Nephron progenitor cell (in vitro differentiated cells): Measurements from ENCODE around the gene GRIN2C.

Experiments
- DNase-seq: peaks from one replicate; pipeline ENCODE4 v3.0.0; 2021
- H3K27ac Mint-ChIP-seq: 2 replicates; pipeline ENCODE4 v1.8.0; 2021; ENCODE audit warnings: mild to moderate bottlenecking, moderate library complexity, mixed read lengths
- H3K27me3 Mint-ChIP-seq: 2 replicates; pipeline ENCODE4 v1.8.0; 2021; ENCODE audit warnings: mild to moderate bottlenecking, low read depth, mixed read lengths; ENCODE audit not compliant: poor library complexity
- H3K36me3 Mint-ChIP-seq: 2 replicates; pipeline ENCODE4 v1.8.0; 2021; ENCODE audit warnings: low read depth, mixed read lengths
- H3K4me1 Mint-ChIP-seq: 2 replicates; pipeline ENCODE4 v1.8.0; 2021; ENCODE audit warnings: mixed read lengths
- H3K4me3 Mint-ChIP-seq: 2 replicates; pipeline ENCODE4 v1.8.0; 2021; ENCODE audit warnings: mild to moderate bottlenecking, moderate library complexity, mixed read lengths
- H3K9me3 Mint-ChIP-seq: 2 replicates; pipeline ENCODE4 v1.8.0; 2021; ENCODE audit warnings: mild to moderate bottlenecking, moderate library complexity, mixed read lengths
- TF ChIP-seq, protein P1 (sequence below): fragments of 200-600 bp; sonication (generic); IDR thresholded peaks from 2 replicates; pipeline ENCODE4 v1.5.0; 2021; ENCODE audit warnings: antibody characterized with exemption

GRIN2C gene

DNA sequence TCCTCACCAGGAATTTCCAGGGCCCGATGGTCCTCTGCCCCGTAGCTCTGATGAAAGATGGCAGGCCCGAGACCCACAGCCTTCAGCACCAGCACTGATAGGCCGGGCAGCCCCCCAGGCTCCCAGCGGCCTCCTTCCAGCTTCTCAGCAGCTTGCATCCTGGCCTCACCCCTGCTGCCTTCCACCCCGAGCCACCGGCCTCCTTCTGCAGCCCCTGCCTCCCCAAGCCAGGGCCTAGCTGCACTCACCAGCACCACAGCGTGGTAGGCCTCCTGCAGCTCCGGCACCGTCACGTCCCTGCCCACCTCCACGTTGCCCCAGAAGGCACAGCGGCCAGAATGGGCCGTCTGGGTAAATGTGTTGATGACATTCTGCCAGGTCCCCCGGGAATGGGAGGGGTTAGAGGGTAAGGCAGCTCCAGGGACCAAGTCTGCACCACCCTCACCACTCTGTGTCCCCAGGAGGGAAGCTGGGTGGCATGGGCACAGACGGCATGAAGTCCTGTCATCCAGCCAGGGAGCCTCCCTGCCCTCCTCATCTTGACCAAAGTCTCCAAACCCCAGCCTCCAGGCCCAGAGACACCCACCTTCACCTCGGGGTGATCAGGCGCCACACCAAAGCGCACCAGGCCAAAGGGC is 6.6 kb upstream of the GRIN2C start:
- Mint-ChIP-seq H3K27ac (no peak overlapping the region), H3K27me3 (peaks cover 26% of the 10 kb centered on the region), H3K36me3 (no peaks in the 10 kb centered on the region), H3K4me1 (peaks cover 35% of the 10 kb centered on the region), H3K9me3 (no peaks in the 10 kb centered on the region), H3K4me3 (no peak overlapping the region)
- TF ChIP-seq, protein P1, sequence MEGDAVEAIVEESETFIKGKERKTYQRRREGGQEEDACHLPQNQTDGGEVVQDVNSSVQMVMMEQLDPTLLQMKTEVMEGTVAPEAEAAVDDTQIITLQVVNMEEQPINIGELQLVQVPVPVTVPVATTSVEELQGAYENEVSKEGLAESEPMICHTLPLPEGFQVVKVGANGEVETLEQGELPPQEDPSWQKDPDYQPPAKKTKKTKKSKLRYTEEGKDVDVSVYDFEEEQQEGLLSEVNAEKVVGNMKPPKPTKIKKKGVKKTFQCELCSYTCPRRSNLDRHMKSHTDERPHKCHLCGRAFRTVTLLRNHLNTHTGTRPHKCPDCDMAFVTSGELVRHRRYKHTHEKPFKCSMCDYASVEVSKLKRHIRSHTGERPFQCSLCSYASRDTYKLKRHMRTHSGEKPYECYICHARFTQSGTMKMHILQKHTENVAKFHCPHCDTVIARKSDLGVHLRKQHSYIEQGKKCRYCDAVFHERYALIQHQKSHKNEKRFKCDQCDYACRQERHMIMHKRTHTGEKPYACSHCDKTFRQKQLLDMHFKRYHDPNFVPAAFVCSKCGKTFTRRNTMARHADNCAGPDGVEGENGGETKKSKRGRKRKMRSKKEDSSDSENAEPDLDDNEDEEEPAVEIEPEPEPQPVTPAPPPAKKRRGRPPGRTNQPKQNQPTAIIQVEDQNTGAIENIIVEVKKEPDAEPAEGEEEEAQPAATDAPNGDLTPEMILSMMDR: no peak
- no peak for DNase-seq

DNA sequence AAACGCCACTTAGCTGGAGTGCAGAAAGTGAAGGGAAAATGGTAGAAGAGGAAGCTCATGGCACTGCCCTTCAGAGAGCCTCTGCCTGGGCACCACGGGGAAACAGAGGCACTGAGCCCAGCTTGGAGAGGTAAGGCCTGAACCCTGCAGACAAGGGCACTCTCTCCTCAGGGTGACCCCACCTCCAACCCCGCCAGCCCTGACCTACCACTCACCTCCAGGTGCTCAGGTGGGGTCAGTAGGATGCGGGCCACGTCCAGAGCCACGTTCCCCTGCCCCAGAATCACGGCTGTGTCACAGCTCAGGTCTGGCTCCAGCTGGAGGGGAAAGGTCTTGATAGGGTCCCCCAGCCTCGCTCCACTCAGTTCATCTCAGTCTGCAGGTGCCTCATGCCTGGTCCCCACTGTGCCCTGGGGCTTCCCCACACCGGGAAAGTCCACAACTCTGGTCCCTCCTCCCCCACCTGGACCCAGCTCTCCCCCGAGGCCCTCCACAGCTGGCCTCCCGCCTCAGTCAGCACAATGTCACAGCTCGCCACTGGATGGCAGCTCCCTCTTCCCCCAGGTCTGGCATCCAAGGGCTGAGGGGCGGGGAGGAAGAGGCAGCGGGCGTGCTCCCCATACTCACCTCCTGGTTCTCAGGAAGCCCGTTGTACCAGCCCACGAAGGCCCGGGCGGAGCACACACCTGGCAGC is 6.0 kb upstream of the GRIN2C start:
- Mint-ChIP-seq H3K9me3 (no peaks in the 10 kb centered on the region), H3K4me3 (no peak overlapping the region), H3K4me1 (peaks cover 31% of the 10 kb centered on the region), H3K36me3 (no peaks in the 10 kb centered on the region), H3K27me3 (peaks cover 32% of the 10 kb centered on the region), H3K27ac (no peak overlapping the region)
- TF ChIP-seq, protein P1: no peak
- DNase-seq: no peak

DNA sequence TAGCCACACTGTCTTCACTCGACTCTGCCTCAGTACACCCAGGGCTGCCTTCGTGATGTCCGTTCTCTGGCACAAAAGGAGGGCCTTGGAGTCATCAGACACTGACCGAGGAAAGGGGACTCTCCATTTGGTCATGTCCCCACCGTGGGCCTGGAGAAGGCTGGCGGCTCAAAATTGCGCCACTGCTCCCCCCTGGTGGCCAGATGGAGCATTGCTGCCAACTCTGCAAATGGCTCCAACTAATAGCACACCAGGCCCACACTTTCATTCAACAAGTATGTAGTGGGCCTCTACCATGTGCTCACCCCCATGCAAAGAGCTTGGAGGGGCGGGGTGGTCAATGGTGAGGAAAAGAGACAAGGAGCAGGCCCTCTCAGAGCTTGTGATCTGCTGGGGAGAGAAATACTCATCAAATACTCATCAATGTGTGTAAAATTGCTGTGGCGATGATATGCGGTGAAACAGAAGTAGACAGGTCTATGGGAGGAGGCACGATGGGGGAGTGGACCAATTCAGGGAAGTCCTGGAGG is 5.2 kb upstream of the GRIN2C start:
- Mint-ChIP-seq H3K4me1 (peaks cover 31% of the 10 kb centered on the region), H3K36me3 (no peaks in the 10 kb centered on the region), H3K27me3 (peaks cover 40% of the 10 kb centered on the region), H3K27ac (peak overlapping the region; percentile 12), H3K9me3 (no peaks in the 10 kb centered on the region), H3K4me3 (no peak overlapping the region)
- peak; percentile 89 for DNase-seq
- TF ChIP-seq, protein P1: peak; percentile 94

DNA sequence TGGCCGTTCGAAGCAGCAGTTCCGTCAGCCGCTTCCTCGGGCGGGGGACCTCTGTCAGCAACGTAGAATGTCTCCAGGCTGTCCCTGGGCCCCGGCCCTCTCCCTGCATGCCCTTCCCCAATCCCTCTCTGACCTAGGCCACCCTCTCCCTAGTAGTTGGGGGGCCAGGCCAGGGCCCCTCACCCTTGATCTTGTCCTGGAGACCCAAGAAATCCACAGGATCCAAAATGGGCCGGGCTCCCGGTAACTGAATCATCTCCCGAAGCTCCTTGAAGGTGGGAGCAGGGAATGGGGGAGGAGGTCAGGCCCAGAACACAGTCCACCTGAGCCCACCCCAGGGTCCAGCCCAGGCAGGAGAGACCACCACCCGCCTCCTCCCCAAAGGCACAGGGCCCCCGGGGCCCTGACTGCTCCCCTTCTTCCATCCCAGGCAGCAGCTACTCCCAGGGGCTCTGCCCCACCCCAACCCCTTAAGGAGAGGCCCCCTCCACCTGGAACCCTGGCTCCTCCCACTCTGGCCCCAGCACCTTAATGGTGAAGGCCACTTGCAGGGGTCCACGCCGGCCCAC is 4.7 kb upstream of the GRIN2C start:
- Mint-ChIP-seq H3K27ac (no peak overlapping the region), H3K4me1 (peaks cover 27% of the 10 kb centered on the region), H3K9me3 (no peaks in the 10 kb centered on the region), H3K36me3 (no peaks in the 10 kb centered on the region), H3K4me3 (no peak overlapping the region), H3K27me3 (peaks cover 45% of the 10 kb centered on the region)
- TF ChIP-seq, protein P1: no peak
- DNase-seq: no peak

DNA sequence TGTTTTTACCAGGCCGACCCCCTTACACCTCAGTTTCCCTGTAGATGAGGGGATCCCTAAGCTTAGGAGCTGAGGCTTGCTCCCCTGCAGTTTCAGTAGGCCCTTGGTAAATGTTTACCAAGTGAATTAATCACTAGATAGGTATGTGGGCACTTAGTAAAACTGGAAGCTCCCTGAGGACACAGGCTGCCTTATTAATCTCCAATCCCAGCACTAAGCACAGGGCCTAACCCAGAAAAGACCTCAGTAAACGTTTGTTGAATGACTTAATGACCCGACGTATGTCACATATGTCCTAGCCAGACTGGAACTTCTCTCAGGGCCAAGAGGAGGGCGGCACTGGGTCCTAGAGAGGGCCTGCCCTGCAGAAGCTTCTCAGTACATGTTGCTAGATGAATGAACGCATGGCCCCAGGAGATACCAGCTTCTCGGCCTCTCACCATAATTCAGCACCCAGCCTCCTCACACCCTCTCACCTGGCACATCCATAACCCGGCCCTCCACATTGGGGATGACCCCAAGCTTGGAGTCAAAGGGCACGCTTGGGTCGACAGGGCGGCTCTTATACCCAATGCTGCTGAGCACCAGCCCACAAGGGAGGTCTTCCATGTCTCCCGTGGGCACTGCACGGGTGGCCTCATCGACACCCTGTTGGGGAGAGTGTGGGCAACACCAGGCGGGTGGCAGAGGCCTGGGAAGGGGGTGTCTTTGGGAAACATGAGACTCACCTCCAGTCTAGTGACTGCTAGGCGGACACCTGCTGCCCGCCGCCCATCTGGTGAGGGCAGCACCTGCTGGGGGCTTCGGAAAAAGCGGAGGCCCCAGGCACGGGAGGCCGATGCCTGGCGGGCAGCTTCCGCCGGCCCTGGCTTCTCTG is 4.0 kb upstream of the GRIN2C start:
- TF ChIP-seq, protein P1: no peak
- peaks cover 51% of the 10 kb centered on the region for H3K27me3 Mint-ChIP-seq
- no peak for DNase-seq
- peaks cover 21% of the 10 kb centered on the region for H3K4me1 Mint-ChIP-seq
- no peaks in the 10 kb centered on the region for H3K9me3 Mint-ChIP-seq
- no peak overlapping the region for H3K4me3 Mint-ChIP-seq
- H3K27ac Mint-ChIP-seq: no peak overlapping the region
- no peaks in the 10 kb centered on the region for H3K36me3 Mint-ChIP-seq
